GM12878 (cell line): Measurements from ENCODE around the gene LBHD1. TPM values are rescaled to one million over a fixed set of nuclear protein-coding genes. Genes with fewer than 3 reads are reported as not detected.

Experiments used
- ATF2 ChIP-seq: IDR thresholded peaks from 2 replicates; pipeline ENCODE4 v1.6.1; 2012; ENCODE audit warnings: low read length, inconsistent platforms
- BCL3 ChIP-seq: IDR thresholded peaks from 2 replicates; pipeline ENCODE4 v1.6.1; 2011; ENCODE audit warnings: borderline replicate concordance, low read depth, mild to moderate bottlenecking, moderate library complexity, low read length; ENCODE audit not compliant: insufficient read depth, poor library complexity, severe bottlenecking
- BRCA1 ChIP-seq: IDR thresholded peaks from 2 replicates; pipeline ENCODE4 v1.6.1; 2011; ENCODE audit warnings: low read depth, low read length, improper control_type of control experiment
- CREB1 ChIP-seq: IDR thresholded peaks from 2 replicates; pipeline ENCODE4 v1.6.1; 2012; ENCODE audit warnings: low read depth, mild to moderate bottlenecking, inconsistent platforms
- CREM ChIP-seq: IDR thresholded peaks from 2 replicates; pipeline ENCODE4 v1.6.1; 2014; ENCODE audit warnings: antibody characterized with exemption, low read depth
- CTCF ChIP-seq, 3 experiments: IDR thresholded peaks in 2 of 3; conservative IDR thresholded peaks in 1 of 3; 2 replicates each; pipeline ENCODE4 v1.5.1; 2011; ENCODE audit warnings: low read depth in 3 of 3, low read length in 3 of 3, mild to moderate bottlenecking in 3 of 3, control low read depth in 2 of 3, moderate library complexity in 2 of 3, inconsistent platforms in 1 of 3, mixed read lengths in 1 of 3; ENCODE audit not compliant: control insufficient read depth in 2 of 3, insufficient read depth in 1 of 3; ENCODE audit errors: extremely low read depth in 1 of 3
- EED ChIP-seq: sonication (generic); IDR thresholded peaks from 2 replicates; pipeline ENCODE4 v1.6.1; 2016; ENCODE audit warnings: antibody characterized with exemption, low read depth
- ELK1 ChIP-seq: IDR thresholded peaks from 2 replicates; pipeline ENCODE4 v1.6.1; 2012; ENCODE audit warnings: low read depth, low read length, improper control_type of control experiment
- GATAD2B ChIP-seq: fragments of 450-650 bp; conservative IDR thresholded peaks from 2 replicates; pipeline ENCODE4 v1.6.1; 2017; ENCODE audit warnings: low read depth, mild to moderate bottlenecking, moderate library complexity
- HDGF ChIP-seq: fragments of 450-650 bp; IDR thresholded peaks from 2 replicates; pipeline ENCODE4 v1.6.1; 2016; ENCODE audit warnings: antibody characterized with exemption
- RBBP5 ChIP-seq: fragments of 200-600 bp; sonication (generic); conservative IDR thresholded peaks from 2 replicates; pipeline ENCODE4 v1.6.1; 2016
- SIN3A ChIP-seq: IDR thresholded peaks from 2 replicates; pipeline ENCODE4 v1.6.1; 2012; ENCODE audit warnings: low read depth, low read length, improper control_type of control experiment
- ZNF622 ChIP-seq: fragments of 450-650 bp; IDR thresholded peaks from 2 replicates; pipeline ENCODE4 v1.6.1; 2017; ENCODE audit warnings: mild to moderate bottlenecking, inconsistent platforms
- polyA plus RNA-seq, 11 experiments: library from polyadenylated mRNA; depleted of rRNA in 4 of 11; unstranded in 6 of 11; stranded (reverse) in 5 of 11; fragments of >200 nt; fragmentation: Nextera tagmentation in 4 of 11; fragmentation: Illumina TruSeq in 1 of 11; extraction: Ambion mirVana in 4 of 11; extraction: Trizol in 1 of 11; gene quantifications; 1 replicate in 1 of 11; 2 replicates in 10 of 11; pipeline versions ENCODE4 v1.2.1 to v1.2.3, GENCODE V29; 2011 to 2016; ENCODE audit warnings: inconsistent platforms in 2 of 11, missing spikeins in 2 of 11, low read depth in 1 of 11
- total RNA-seq, 4 experiments: library from RNA; depleted of rRNA in 3 of 4; stranded (reverse); fragments of >200 nt in 3 of 4; fragmentation: Illumina TruSeq in 1 of 4; extraction: Trizol in 1 of 4; gene quantifications; 2 replicates each; pipeline versions ENCODE4 v1.2.1 to v1.2.3, GENCODE V29; 2013 to 2021
- TF ChIP-seq, protein P1 (sequence below): IDR thresholded peaks from 2 replicates; pipeline ENCODE4 v1.6.1; 2012; ENCODE audit warnings: mild to moderate bottlenecking, low read depth, low read length
- TF ChIP-seq, protein P2 (sequence below): IDR thresholded peaks from 2 replicates; pipeline ENCODE4 v1.6.1; 2012; ENCODE audit warnings: low read depth, low read length, improper control_type of control experiment

LBHD1 gene
- total and polyA plus RNA-seq, 10 of the 15 experiments (the other 5 are each of a cell fraction or from before 2014, with no cell fraction given): 0.79 to 12.0 (median 7.6) TPM

DNA sequence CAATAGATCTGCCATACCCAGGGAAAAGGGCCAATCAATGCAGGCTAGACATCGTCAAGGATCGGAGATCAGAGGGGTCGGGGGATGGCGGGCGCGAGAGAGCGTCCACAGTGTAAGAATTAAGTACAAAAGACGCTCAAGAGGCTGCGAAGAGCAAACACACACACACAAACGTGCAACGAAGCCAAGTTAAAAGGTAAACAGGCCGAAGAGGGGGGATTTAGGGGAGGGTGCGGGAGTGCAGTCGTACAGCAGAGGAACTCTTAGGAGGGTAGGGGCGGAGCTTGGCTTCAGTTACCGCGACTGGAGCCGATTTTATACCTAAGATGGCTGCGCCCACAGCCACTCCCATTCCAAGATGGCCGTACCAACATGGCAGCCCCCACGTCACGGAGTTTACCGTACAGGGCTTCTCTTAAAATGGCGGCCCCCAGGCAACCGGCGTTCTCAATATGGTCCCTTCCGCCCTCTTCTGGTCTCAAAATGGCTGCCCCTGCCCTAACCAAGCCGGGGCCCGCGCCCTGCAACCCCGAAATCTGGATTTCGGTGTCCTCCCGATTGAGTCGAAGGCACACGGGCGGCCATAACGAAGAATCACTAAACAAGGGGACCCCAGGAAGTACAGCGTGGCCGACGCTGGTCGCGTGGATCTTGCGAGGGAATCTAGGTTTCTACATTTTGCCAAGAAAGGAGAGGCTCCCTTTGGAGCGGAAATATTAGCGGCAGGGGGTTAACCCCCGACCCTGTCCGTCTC lies 37.4 kb upstream of the LBHD1 start (continued):
- TF ChIP-seq, protein P1, sequence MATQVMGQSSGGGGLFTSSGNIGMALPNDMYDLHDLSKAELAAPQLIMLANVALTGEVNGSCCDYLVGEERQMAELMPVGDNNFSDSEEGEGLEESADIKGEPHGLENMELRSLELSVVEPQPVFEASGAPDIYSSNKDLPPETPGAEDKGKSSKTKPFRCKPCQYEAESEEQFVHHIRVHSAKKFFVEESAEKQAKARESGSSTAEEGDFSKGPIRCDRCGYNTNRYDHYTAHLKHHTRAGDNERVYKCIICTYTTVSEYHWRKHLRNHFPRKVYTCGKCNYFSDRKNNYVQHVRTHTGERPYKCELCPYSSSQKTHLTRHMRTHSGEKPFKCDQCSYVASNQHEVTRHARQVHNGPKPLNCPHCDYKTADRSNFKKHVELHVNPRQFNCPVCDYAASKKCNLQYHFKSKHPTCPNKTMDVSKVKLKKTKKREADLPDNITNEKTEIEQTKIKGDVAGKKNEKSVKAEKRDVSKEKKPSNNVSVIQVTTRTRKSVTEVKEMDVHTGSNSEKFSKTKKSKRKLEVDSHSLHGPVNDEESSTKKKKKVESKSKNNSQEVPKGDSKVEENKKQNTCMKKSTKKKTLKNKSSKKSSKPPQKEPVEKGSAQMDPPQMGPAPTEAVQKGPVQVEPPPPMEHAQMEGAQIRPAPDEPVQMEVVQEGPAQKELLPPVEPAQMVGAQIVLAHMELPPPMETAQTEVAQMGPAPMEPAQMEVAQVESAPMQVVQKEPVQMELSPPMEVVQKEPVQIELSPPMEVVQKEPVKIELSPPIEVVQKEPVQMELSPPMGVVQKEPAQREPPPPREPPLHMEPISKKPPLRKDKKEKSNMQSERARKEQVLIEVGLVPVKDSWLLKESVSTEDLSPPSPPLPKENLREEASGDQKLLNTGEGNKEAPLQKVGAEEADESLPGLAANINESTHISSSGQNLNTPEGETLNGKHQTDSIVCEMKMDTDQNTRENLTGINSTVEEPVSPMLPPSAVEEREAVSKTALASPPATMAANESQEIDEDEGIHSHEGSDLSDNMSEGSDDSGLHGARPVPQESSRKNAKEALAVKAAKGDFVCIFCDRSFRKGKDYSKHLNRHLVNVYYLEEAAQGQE: no peak
- no peak for TF ChIP-seq EED
- no peak for TF ChIP-seq BRCA1
- TF ChIP-seq SIN3A: 0 out of 2 replicates have a peak, but pooled peaks have one; percentile 60
- peak; percentile 84 for TF ChIP-seq CREM
- TF ChIP-seq ATF2: no peak
- peak; percentile 88 for TF ChIP-seq HDGF
- TF ChIP-seq GATAD2B: 0 out of 2 replicates have a peak, but pooled peaks have one; percentile 43
- peak; percentile 73 for TF ChIP-seq BCL3
- TF ChIP-seq RBBP5: no peak
- TF ChIP-seq, protein P2, sequence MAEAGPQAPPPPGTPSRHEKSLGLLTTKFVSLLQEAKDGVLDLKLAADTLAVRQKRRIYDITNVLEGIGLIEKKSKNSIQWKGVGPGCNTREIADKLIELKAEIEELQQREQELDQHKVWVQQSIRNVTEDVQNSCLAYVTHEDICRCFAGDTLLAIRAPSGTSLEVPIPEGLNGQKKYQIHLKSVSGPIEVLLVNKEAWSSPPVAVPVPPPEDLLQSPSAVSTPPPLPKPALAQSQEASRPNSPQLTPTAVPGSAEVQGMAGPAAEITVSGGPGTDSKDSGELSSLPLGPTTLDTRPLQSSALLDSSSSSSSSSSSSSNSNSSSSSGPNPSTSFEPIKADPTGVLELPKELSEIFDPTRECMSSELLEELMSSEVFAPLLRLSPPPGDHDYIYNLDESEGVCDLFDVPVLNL: no peak
- peak; percentile 79 for TF ChIP-seq CREB1
- no peak for TF ChIP-seq ZNF622
- TF ChIP-seq ELK1: peak; percentile 90
- TF ChIP-seq CTCF (IDR thresholded peaks at IDR 0.05 in 2 of 3, conservative IDR thresholded peaks at IDR 0.05 in 1 of 3; ENCODE audit: control insufficient read depth in 2 of 3, extremely low read depth in 1 of 3, insufficient read depth in 1 of 3, low read depth in 3 of 3, low read length in 3 of 3): no peak
